Keratinocyte (primary cell): ENCODE measurements around the gene TAF11L13. TPM values are rescaled to one million over a fixed set of nuclear protein-coding genes. Genes with fewer than 3 reads are reported as not detected.
A peak's percentile ranks its signal among the peaks of the same experiment; 100 is the strongest.

Experiments used
- DNase-seq: peaks from one replicate; pipeline ENCODE4 v3.0.0-alpha.2; 2011; ENCODE audit warnings: low read depth, missing footprints, low spot score
- FAIRE-seq: peaks from 2 replicates; lab custom pipeline; 2011; peaks lifted over from hg19 to GRCh38; lab: Jason Lieb, UNC
- H2AFZ ChIP-seq: 2 replicates; pipeline ENCODE4 v1.6.0; 2012; ENCODE audit warnings: low read length, control low read depth, inconsistent platforms; ENCODE audit not compliant: control insufficient read depth
- H3K27ac ChIP-seq: 2 replicates; pipeline ENCODE4 v1.5.1; 2011; ENCODE audit warnings: low read length; ENCODE audit not compliant: control insufficient read depth, insufficient read depth
- H3K27me3 ChIP-seq: 3 replicates; pipeline ENCODE4 v1.6.0; 2011; ENCODE audit warnings: low read length; ENCODE audit not compliant: control insufficient read depth, insufficient read depth; ENCODE audit errors: extremely low read depth
- H3K36me3 ChIP-seq, 2 experiments: 2 replicates in 1 of 2; 3 replicates in 1 of 2; pipeline ENCODE4 v1.5.1; 2011; ENCODE audit warnings: low read length in 2 of 2, mild to moderate bottlenecking in 1 of 2; ENCODE audit not compliant: control insufficient read depth in 2 of 2, insufficient read depth in 2 of 2; ENCODE audit errors: extremely low read depth in 1 of 2
- H3K4me1 ChIP-seq: 3 replicates; pipeline ENCODE4 v1.5.1; 2011; ENCODE audit warnings: low read length; ENCODE audit not compliant: control insufficient read depth, insufficient read depth; ENCODE audit errors: extremely low read depth
- H3K4me2 ChIP-seq: 3 replicates; pipeline ENCODE4 v1.6.0; 2011; ENCODE audit warnings: low read depth, low read length; ENCODE audit not compliant: control insufficient read depth, insufficient read depth; ENCODE audit errors: extremely low read depth
- H3K4me3 ChIP-seq, 3 experiments: fragments of 200-600 bp in 1 of 3; sonication (generic) in 1 of 3; 2 replicates in 2 of 3; 3 replicates in 1 of 3; pipeline ENCODE4 v1.5.1; 2011 to 2016; ENCODE audit warnings: low read length in 3 of 3, mild to moderate bottlenecking in 3 of 3, control low read depth in 2 of 3, inconsistent platforms in 1 of 3, low read depth in 1 of 3, mixed read lengths in 1 of 3, mixed run types in 1 of 3, moderate library complexity in 1 of 3; ENCODE audit not compliant: control insufficient read depth in 2 of 3, insufficient read depth in 2 of 3; ENCODE audit errors: extremely low read depth in 1 of 3
- H3K79me2 ChIP-seq: 2 replicates; pipeline ENCODE4 v1.6.0; 2012; ENCODE audit warnings: low read length; ENCODE audit not compliant: control insufficient read depth, insufficient read depth
- H3K9ac ChIP-seq: 3 replicates; pipeline ENCODE4 v1.6.0; 2011; ENCODE audit warnings: low read length; ENCODE audit not compliant: control insufficient read depth, insufficient read depth; ENCODE audit errors: extremely low read depth
- H3K9me1 ChIP-seq: 3 replicates; pipeline ENCODE4 v1.6.0; 2011; ENCODE audit warnings: low read length; ENCODE audit not compliant: control insufficient read depth, insufficient read depth; ENCODE audit errors: extremely low read depth
- H3K9me3 ChIP-seq: 2 replicates; pipeline ENCODE4 v1.5.1; 2012; ENCODE audit warnings: low read depth, low read length; ENCODE audit not compliant: control insufficient read depth
- H4K20me1 ChIP-seq: 3 replicates; pipeline ENCODE4 v1.6.0; 2011; ENCODE audit warnings: low read length; ENCODE audit not compliant: control insufficient read depth, insufficient read depth; ENCODE audit errors: extremely low read depth
- CTCF ChIP-seq, 3 experiments: IDR thresholded peaks in 1 of 3; conservative IDR thresholded peaks in 1 of 3; optimal IDR thresholded peaks in 1 of 3; 2 replicates in 2 of 3; 3 replicates in 1 of 3; pipeline versions ENCODE3 to v1.5.1; 2011; ENCODE audit warnings: low read length in 3 of 3, mild to moderate bottlenecking in 3 of 3, moderate library complexity in 2 of 3, control low read depth in 1 of 3, inconsistent platforms in 1 of 3; ENCODE audit not compliant: insufficient read depth in 2 of 3; ENCODE audit errors: extremely low read depth in 1 of 3
- EZH2 ChIP-seq: IDR thresholded peaks from one replicate; pipeline ENCODE4 v1.6.1; 2012; ENCODE audit warnings: inconsistent platforms, mild to moderate bottlenecking, low read length, moderate library complexity
- dilution Hi-C: fragments of 300-500 bp; cut with MboI; formaldehyde crosslinking; loops from one replicate; pipeline ENCODE4 v1.7.0; 2020; ENCODE audit warnings: low sequenced_read_pairs; ENCODE audit not compliant: extremely low pct_ligation_motif_present
- polyA plus RNA-seq, 5 experiments: library from polyadenylated mRNA; depleted of rRNA in 3 of 5; stranded (reverse) in 3 of 5; stranded (forward) in 1 of 5; unstranded in 1 of 5; fragments of >200 nt; gene quantifications; 1 replicate in 1 of 5; 2 replicates in 3 of 5; 3 replicates in 1 of 5; pipeline versions ENCODE4 v1.2.1 to v1.2.3, GENCODE V29; 2011 to 2012; ENCODE audit warnings: missing spikeins in 2 of 5, low read depth in 1 of 5, low replicate concordance in 1 of 5
- small RNA-seq, 3 experiments: library from RNA; depleted of rRNA; stranded (forward); fragments of <200 nt; gene quantifications; one replicate each; pipeline ENCODE3, GENCODE V24; 2012; ENCODE audit warnings: low read depth in 3 of 3, low replicate concordance in 1 of 3; ENCODE audit not compliant: insufficient read length in 3 of 3

The TAF11L13 gene
- polyA plus RNA-seq, 1 donor (not counting 4 experiments of a cell fraction or from before 2014, with no cell fraction given), result not detected

- no peaks in the 10 kb centered on the region for H3K27me3 ChIP-seq
- H2AFZ ChIP-seq, result no peak overlapping the region
- H3K4me2 ChIP-seq, result no peak overlapping the region
- no peaks in the 10 kb centered on the region for H3K79me2 ChIP-seq
- H3K27ac ChIP-seq, result no peak overlapping the region
- no peaks in the 10 kb centered on the region for H4K20me1 ChIP-seq
- no peaks in the 10 kb centered on the region for H3K9me1 ChIP-seq
- FAIRE-seq (peak; percentile 81), DNase-seq (no peak)
- H3K4me1 ChIP-seq, result peaks cover 3% of the 10 kb centered on the region
- no peaks in the 10 kb centered on the region for H3K36me3 ChIP-seq
- TF ChIP-seq EZH2 (no peak), CTCF (optimal IDR thresholded peaks at IDR 0.05 in 1 of 3, IDR thresholded peaks at IDR 0.05 in 1 of 3, conservative IDR thresholded peaks at IDR 0.05 in 1 of 3; ENCODE audit: extremely low read depth in 1 of 3, insufficient read depth in 2 of 3, low read length in 3 of 3) (no peak)
- H3K4me3 ChIP-seq, result no peak overlapping the region
- H3K9ac ChIP-seq, result no peak overlapping the region
- no peaks in the 10 kb centered on the region for H3K9me3 ChIP-seq
- dilution Hi-C loops, result no loop called here
These were observed 47.8 kb downstream of the TAF11L13 start for GRCh38 chr5:17679597-17680203.

GRCh38 chr5:17680737-17681136 is 48.8 kb downstream of the TAF11L13 start:
- FAIRE-seq (no peak), DNase-seq (no peak)
- no peaks in the 10 kb centered on the region for H3K27me3 ChIP-seq
- no peak overlapping the region for H3K4me3 ChIP-seq
- H3K36me3 ChIP-seq, result no peaks in the 10 kb centered on the region
- no peak overlapping the region for H3K27ac ChIP-seq
- no peaks in the 10 kb centered on the region for H4K20me1 ChIP-seq
- dilution Hi-C loops, result no loop called here
- H3K9me1 ChIP-seq, result no peaks in the 10 kb centered on the region
- no peaks in the 10 kb centered on the region for H3K79me2 ChIP-seq
- H2AFZ ChIP-seq, result no peak overlapping the region
- peaks cover 3% of the 10 kb centered on the region for H3K4me1 ChIP-seq
- H3K4me2 ChIP-seq, result no peak overlapping the region
- H3K9me3 ChIP-seq, result no peaks in the 10 kb centered on the region
- H3K9ac ChIP-seq, result no peak overlapping the region
- TF ChIP-seq EZH2 (no peak), CTCF (optimal IDR thresholded peaks at IDR 0.05 in 1 of 3, IDR thresholded peaks at IDR 0.05 in 1 of 3, conservative IDR thresholded peaks at IDR 0.05 in 1 of 3; ENCODE audit: extremely low read depth in 1 of 3, insufficient read depth in 2 of 3, low read length in 3 of 3) (no peak)

Small RNAs within 50 kb of the gene (small RNA-seq; reads per million reads assigned to genes)
- gene AC233724.1 (0 reads per million in 3 experiments), gene AC233724.12 (0 reads per million in 3 experiments), gene AC233724.2 (0 reads per million in 3 experiments), gene AC233724.3 (0 reads per million in 3 experiments), gene AC233724.4 (0 reads per million in 3 experiments), gene AC233724.6 (0 reads per million in 3 experiments), gene AC233724.7 (0 reads per million in 3 experiments)

Other genes with a start within 250 kb of the TAF11L13 start
- not detected in 3 replicates for gene TAF11L2, start 133.9 kb upstream of the TAF11L13 start, polyA plus RNA-seq
- gene TAF11L3, start 113.7 kb upstream of the TAF11L13 start, polyA plus RNA-seq, result not detected in 3 replicates
- not detected in 3 replicates for gene TAF11L4, start 110.3 kb upstream of the TAF11L13 start, polyA plus RNA-seq
- gene TAF11L5, start 106.9 kb upstream of the TAF11L13 start, polyA plus RNA-seq, result not detected in 3 replicates
- not detected in 3 replicates for gene TAF11L6, start 103.4 kb upstream of the TAF11L13 start, polyA plus RNA-seq
- not detected in 3 replicates for gene TAF11L7, start 46.3 kb upstream of the TAF11L13 start, polyA plus RNA-seq
- gene TAF11L8, start 41.1 kb upstream of the TAF11L13 start, polyA plus RNA-seq, result not detected in 3 replicates
- gene TAF11L9, start 37.7 kb upstream of the TAF11L13 start, polyA plus RNA-seq, result not detected in 3 replicates
- not detected in 3 replicates for gene TAF11L10, start 34.3 kb upstream of the TAF11L13 start, polyA plus RNA-seq
- not detected in 3 replicates for gene TAF11L11, start 27.9 kb upstream of the TAF11L13 start, polyA plus RNA-seq
- not detected in 3 replicates for gene TAF11L12, start 21.7 kb upstream of the TAF11L13 start, polyA plus RNA-seq
- not detected in 3 replicates for gene TAF11L14, start 2.4 kb downstream of the TAF11L13 start, polyA plus RNA-seq